CD4-positive, alpha-beta T cell (primary cell): ENCODE data around the gene TSPAN18. TPM values are rescaled to one million over a fixed set of nuclear protein-coding genes. Genes with fewer than 3 reads are reported as not detected.

Experiments
- ATAC-seq: fragments of 200-7000 bp; cut with Tn5 transposase; one replicate; pipeline ENCODE4 v1.10.0; 2022; ENCODE audit warnings: mild to moderate bottlenecking; ENCODE audit not compliant: poor library complexity
- CTCF ChIA-PET: fragments of 350-600 bp; sonication (Branson Sonifier 250); formaldehyde crosslinking; loops from one replicate; lab custom pipeline; 2021; ENCODE audit warnings: antibody characterized with exemption, inconsistent platforms; lab: Charles Lee
- POLR2A ChIA-PET: fragments of 350-600 bp; sonication (Branson Sonifier 250); formaldehyde crosslinking; loops from one replicate; lab custom pipeline; 2021; ENCODE audit warnings: antibody characterized with exemption, inconsistent platforms; lab: Charles Lee
- DNase-seq, 14 experiments: peaks; one replicate each; pipeline ENCODE4 v3.0.0-alpha.2; 2013 to 2020; ENCODE audit warnings: mixed read lengths in 2 of 14
- H3K27ac ChIP-seq, 2 donors: one replicate each; pipeline versions ENCODE4 v1.5.1 to v1.7.0; 2013; ENCODE audit warnings: low read length in 2 of 2, low read depth in 1 of 2, mild to moderate bottlenecking in 1 of 2
- H3K27me3 ChIP-seq, 2 experiments: 1 replicate in 1 of 2; 2 replicates in 1 of 2; pipeline versions ENCODE4 v1.6.1 to v1.7.0; 2013; ENCODE audit warnings: low read length in 2 of 2, control low read depth in 1 of 2, mild to moderate bottlenecking in 1 of 2, moderate library complexity in 1 of 2; ENCODE audit not compliant: insufficient read depth in 2 of 2, control insufficient read depth in 1 of 2
- H3K36me3 ChIP-seq: one replicate; pipeline ENCODE4 v1.6.1; 2013; ENCODE audit warnings: low read length, control low read depth; ENCODE audit not compliant: insufficient read depth
- H3K4me1 ChIP-seq: one replicate; pipeline ENCODE4 v1.6.1; 2013; ENCODE audit warnings: low read length, control low read depth; ENCODE audit not compliant: insufficient read depth
- H3K4me3 ChIP-seq: one replicate; pipeline ENCODE4 v1.5.1; 2013; ENCODE audit warnings: mild to moderate bottlenecking, low read length, moderate library complexity
- H3K9me3 ChIP-seq, 2 experiments: 1 replicate in 1 of 2; 2 replicates in 1 of 2; pipeline versions ENCODE4 v1.6.1 to v1.7.0; 2013; ENCODE audit warnings: low read length in 2 of 2, mild to moderate bottlenecking in 2 of 2, control low read depth in 1 of 2, moderate library complexity in 1 of 2; ENCODE audit not compliant: control insufficient read depth in 1 of 2, insufficient read depth in 1 of 2
- H3K27ac Mint-ChIP-seq: one replicate; pipeline ENCODE4 v1.8.0; 2020; ENCODE audit warnings: mixed read lengths
- H3K27me3 Mint-ChIP-seq: one replicate; pipeline ENCODE4 v1.8.0; 2021; ENCODE audit warnings: mixed read lengths
- H3K36me3 Mint-ChIP-seq: one replicate; pipeline ENCODE4 v1.8.0; 2021; ENCODE audit warnings: low read depth, mixed read lengths
- H3K4me1 Mint-ChIP-seq: one replicate; pipeline ENCODE4 v1.8.0; 2021; ENCODE audit warnings: low read depth, mixed read lengths
- H3K4me3 Mint-ChIP-seq: one replicate; pipeline ENCODE4 v1.8.0; 2020; ENCODE audit warnings: mild to moderate bottlenecking, mixed read lengths
- H3K9me3 Mint-ChIP-seq: one replicate; pipeline ENCODE4 v1.8.0; 2020; ENCODE audit warnings: mixed read lengths
- CTCF ChIP-seq: fragments of 200-600 bp; IDR thresholded peaks from one replicate; pipeline ENCODE4 v1.8.0; 2022; ENCODE audit warnings: antibody characterized with exemption, mild to moderate bottlenecking
- intact Hi-C, 2 experiments: fragments of 100-400 bp; cut with DNase I in 1 of 2; cut with micrococcal nuclease in 1 of 2; formaldehyde crosslinking; loops; one replicate each; pipeline versions ENCODE4 v1.15.1 to v1.9.0; 2023 to 2025; cut with DNase I, micrococcal nuclease
- total RNA-seq, 174 experiments: library from RNA in 2 of 174; stranded (reverse) in 2 of 174; gene quantifications; one replicate each; pipeline ENCODE4 v1.2.3 and lab custom pipeline; 2021 to 2026

The TSPAN18 gene
- total RNA-seq, 2 experiments from 2014 or later: 23.0 to 25.3 TPM

GRCh38 chr11:44804449-44805437 lies 78.0 kb downstream of the TSPAN18 start:
- H3K4me3 ChIP-seq: no peak overlapping the region
- H3K4me3 Mint-ChIP-seq: no peak overlapping the region
- H3K27me3 Mint-ChIP-seq: no peaks in the 10 kb centered on the region
- H3K9me3 ChIP-seq: no peaks in the 10 kb centered on the region
- no peak overlapping the region for H3K27ac Mint-ChIP-seq
- CTCF ChIA-PET: no interaction called here
- no peaks in the 10 kb centered on the region for H3K4me1 Mint-ChIP-seq
- TF ChIP-seq CTCF: no peak
- no peaks in the 10 kb centered on the region for H3K9me3 Mint-ChIP-seq
- DNase-seq (no peak), ATAC-seq (no peak)
- POLR2A ChIA-PET: no interaction called here
- no peaks in the 10 kb centered on the region for H3K36me3 Mint-ChIP-seq
- peaks cover 2% of the 10 kb centered on the region for H3K36me3 ChIP-seq
- no peak overlapping the region for H3K27ac ChIP-seq
- no peaks in the 10 kb centered on the region for H3K4me1 ChIP-seq
- intact Hi-C loops: no loop called here
- no peaks in the 10 kb centered on the region for H3K27me3 ChIP-seq

GRCh38 chr11:44805596-44805995 lies 78.8 kb downstream of the TSPAN18 start:
- Histone ChIP-seq H3K4me1 (no peaks in the 10 kb centered on the region), H3K4me3 (no peak overlapping the region), H3K27ac (no peak overlapping the region), H3K9me3 (no peaks in the 10 kb centered on the region), H3K27me3 (no peaks in the 10 kb centered on the region), H3K36me3 (peaks cover 2% of the 10 kb centered on the region)
- POLR2A ChIA-PET: no interaction called here
- H3K27ac Mint-ChIP-seq: no peak overlapping the region
- ATAC-seq: no peak
- H3K4me1 Mint-ChIP-seq: no peaks in the 10 kb centered on the region
- no peak for DNase-seq
- CTCF ChIA-PET: no interaction called here
- H3K9me3 Mint-ChIP-seq: no peaks in the 10 kb centered on the region
- intact Hi-C loops: no loop called here
- no peaks in the 10 kb centered on the region for H3K27me3 Mint-ChIP-seq
- H3K4me3 Mint-ChIP-seq: no peak overlapping the region
- no peak for TF ChIP-seq CTCF
- H3K36me3 Mint-ChIP-seq: no peaks in the 10 kb centered on the region

- Mint-ChIP-seq H3K36me3 (no peaks in the 10 kb centered on the region), H3K4me1 (no peaks in the 10 kb centered on the region), H3K4me3 (no peak overlapping the region), H3K9me3 (no peaks in the 10 kb centered on the region), H3K27me3 (no peaks in the 10 kb centered on the region), H3K27ac (no peak overlapping the region)
- peaks cover 3% of the 10 kb centered on the region for H3K4me1 ChIP-seq
- H3K27me3 ChIP-seq: no peaks in the 10 kb centered on the region
- H3K27ac ChIP-seq: no peak overlapping the region
- no peak for ATAC-seq
- peaks cover 2% of the 10 kb centered on the region for H3K36me3 ChIP-seq
- no peak for DNase-seq
- CTCF ChIA-PET: no interaction called here
- intact Hi-C loops: no loop called here
- H3K4me3 ChIP-seq: no peak overlapping the region
- no peak for TF ChIP-seq CTCF
- no peaks in the 10 kb centered on the region for H3K9me3 ChIP-seq
- POLR2A ChIA-PET: no interaction called here
Observed at GRCh38 chr11:44808053-44808753, 81.4 kb downstream of the TSPAN18 start.
